Left ventricle myocardium inferior (tissue), 1 donor: ENCODE results near the gene WASF3. TPM values are rescaled to one million over a fixed set of nuclear protein-coding genes. Genes with fewer than 3 reads are reported as not detected.

ENCODE experiments used
- DNase-seq: peaks from one replicate; pipeline ENCODE4 v3.0.0-alpha.2; 2020
- H3K27ac ChIP-seq: fragments of 200-600 bp; replicated peaks from 2 replicates; pipeline ENCODE4 v1.8.0; 2021
- H3K27me3 ChIP-seq: fragments of 200-600 bp; 2 replicates; pipeline ENCODE4 v1.8.0; 2021; ENCODE audit warnings: low read depth
- H3K36me3 ChIP-seq: fragments of 200-600 bp; 2 replicates; pipeline ENCODE4 v1.8.0; 2021
- H3K4me1 ChIP-seq: fragments of 200-600 bp; 2 replicates; pipeline ENCODE4 v1.8.0; 2021
- H3K4me3 ChIP-seq: fragments of 200-600 bp; 2 replicates; pipeline ENCODE4 v1.8.0; 2021; ENCODE audit warnings: mild to moderate bottlenecking, moderate library complexity
- H3K9me3 ChIP-seq: fragments of 200-600 bp; replicated peaks from 2 replicates; pipeline ENCODE4 v1.8.0; 2021
- CTCF ChIP-seq: fragments of 200-600 bp; IDR thresholded peaks from 2 replicates; pipeline ENCODE4 v1.8.0; 2021; ENCODE audit warnings: antibody characterized with exemption, mild to moderate bottlenecking, borderline replicate concordance
- intact Hi-C: fragments of 100-400 bp; cut with micrococcal nuclease; formaldehyde crosslinking; loops from one replicate; pipeline ENCODE4 v1.11.0; 2022
- total RNA-seq: library from RNA; stranded (reverse); fragmentation: NEBNext Ultra II Directional; extraction: Animal tissue kit (Norgen Biotek cat#: 25700); gene quantifications from one replicate; pipeline ENCODE4 v1.2.1, GENCODE V29; 2021
- donor health status: DM: no; HTN: yes; CAD: no; lungs with severe emphysema.

WASF3 gene
- total RNA-seq, 1 donor from 2014 or later: 12.6 TPM

GRCh38 chr13:26526702-26527216, 30.7 kb upstream of the WASF3 start:
- H3K27me3 ChIP-seq: peaks cover 36% of the 10 kb centered on the region

GRCh38 chr13:26528527-26528926, 29.0 kb upstream of the WASF3 start:
- TF ChIP-seq CTCF: no peak

More at GRCh38 chr13:26526702-26527216, 30.7 kb upstream of the WASF3 start:
- DNase-seq: no peak
- H3K4me3 ChIP-seq: no peak overlapping the region
- no peaks in the 10 kb centered on the region for H3K9me3 ChIP-seq
- no peaks in the 10 kb centered on the region for H3K36me3 ChIP-seq
- intact Hi-C loops: no loop called here
- no peak overlapping the region for H3K27ac ChIP-seq
- H3K4me1 ChIP-seq: no peaks in the 10 kb centered on the region
- no peak for TF ChIP-seq CTCF

GRCh38 chr13:26529441-26529840, 28.0 kb upstream of the WASF3 start:
- intact Hi-C loops: no loop called here
- Histone ChIP-seq H3K4me3 (no peak overlapping the region), H3K27ac (no peak overlapping the region), H3K4me1 (no peaks in the 10 kb centered on the region), H3K36me3 (no peaks in the 10 kb centered on the region), H3K9me3 (no peaks in the 10 kb centered on the region), H3K27me3 (peaks cover 36% of the 10 kb centered on the region)
- TF ChIP-seq CTCF: no peak
- peak; percentile 26 for DNase-seq

More at GRCh38 chr13:26528527-26528926, 29.0 kb upstream of the WASF3 start:
- no peaks in the 10 kb centered on the region for H3K4me1 ChIP-seq
- H3K27me3 ChIP-seq: peaks cover 36% of the 10 kb centered on the region
- H3K36me3 ChIP-seq: no peaks in the 10 kb centered on the region
- intact Hi-C loops: no loop called here
- no peak for DNase-seq
- H3K27ac ChIP-seq: no peak overlapping the region
- no peaks in the 10 kb centered on the region for H3K9me3 ChIP-seq
- H3K4me3 ChIP-seq: no peak overlapping the region

- no peak overlapping the region for H3K27ac ChIP-seq
- no peaks in the 10 kb centered on the region for H3K36me3 ChIP-seq
- TF ChIP-seq CTCF: no peak
- H3K27me3 ChIP-seq: peaks cover 30% of the 10 kb centered on the region
- H3K9me3 ChIP-seq: no peaks in the 10 kb centered on the region
- no peaks in the 10 kb centered on the region for H3K4me1 ChIP-seq
- intact Hi-C loops: no loop called here
- H3K4me3 ChIP-seq: no peak overlapping the region
- no peak for DNase-seq
Measured at GRCh38 chr13:26531742-26532141, 25.7 kb upstream of the WASF3 start.

- peaks cover 12% of the 10 kb centered on the region for H3K27me3 ChIP-seq
- no peak overlapping the region for H3K27ac ChIP-seq
- no peak for TF ChIP-seq CTCF
- H3K4me3 ChIP-seq: no peak overlapping the region
- intact Hi-C loops: no loop called here
- H3K9me3 ChIP-seq: no peaks in the 10 kb centered on the region
- no peak for DNase-seq
- H3K36me3 ChIP-seq: no peaks in the 10 kb centered on the region
- H3K4me1 ChIP-seq: no peaks in the 10 kb centered on the region
Measured at GRCh38 chr13:26534036-26534726, 23.3 kb upstream of the WASF3 start.
